MG63 (cell line): ENCODE data around the gene DST. TPM values are rescaled to one million over a fixed set of nuclear protein-coding genes. Genes with fewer than 3 reads are reported as not detected.
"Not testable (repeated sequence)": the region's sequence is repeated elsewhere in the genome, so short reads cannot be mapped to it uniquely, and the experiment has no call there.

Source experiments
- DNase-seq: peaks from one replicate; pipeline ENCODE4 v3.0.0-alpha.2; 2020
- H3K27me3 ChIP-seq: fragments of 250-450 bp; sonication (Bioruptor Pico); 2 replicates; pipeline ENCODE4 v1.5.1; 2020; ENCODE audit warnings: mild to moderate bottlenecking, moderate library complexity
- H3K36me3 ChIP-seq: fragments of 250-450 bp; sonication (Bioruptor Pico); 2 replicates; pipeline ENCODE4 v1.5.1; 2020; ENCODE audit warnings: mild to moderate bottlenecking, moderate library complexity
- H3K4me3 ChIP-seq: fragments of 250-450 bp; sonication (Bioruptor Pico); 2 replicates; pipeline ENCODE4 v1.5.1; 2020; ENCODE audit warnings: mild to moderate bottlenecking, moderate library complexity
- H3K9me3 ChIP-seq: fragments of 250-450 bp; sonication (Bioruptor Pico); 2 replicates; pipeline ENCODE4 v1.5.1; 2020; ENCODE audit warnings: mild to moderate bottlenecking, moderate library complexity
- total RNA-seq: library from RNA; depleted of rRNA; stranded (reverse); fragments of >200 nt; shearing (Covaris generic); gene quantifications from 2 replicates; pipeline ENCODE4 v1.2.3, GENCODE V29; 2014; ENCODE audit warnings: low replicate concordance

Gene DST
- total RNA-seq, 1 experiment from 2014 or later = 16.7 TPM

DNA sequence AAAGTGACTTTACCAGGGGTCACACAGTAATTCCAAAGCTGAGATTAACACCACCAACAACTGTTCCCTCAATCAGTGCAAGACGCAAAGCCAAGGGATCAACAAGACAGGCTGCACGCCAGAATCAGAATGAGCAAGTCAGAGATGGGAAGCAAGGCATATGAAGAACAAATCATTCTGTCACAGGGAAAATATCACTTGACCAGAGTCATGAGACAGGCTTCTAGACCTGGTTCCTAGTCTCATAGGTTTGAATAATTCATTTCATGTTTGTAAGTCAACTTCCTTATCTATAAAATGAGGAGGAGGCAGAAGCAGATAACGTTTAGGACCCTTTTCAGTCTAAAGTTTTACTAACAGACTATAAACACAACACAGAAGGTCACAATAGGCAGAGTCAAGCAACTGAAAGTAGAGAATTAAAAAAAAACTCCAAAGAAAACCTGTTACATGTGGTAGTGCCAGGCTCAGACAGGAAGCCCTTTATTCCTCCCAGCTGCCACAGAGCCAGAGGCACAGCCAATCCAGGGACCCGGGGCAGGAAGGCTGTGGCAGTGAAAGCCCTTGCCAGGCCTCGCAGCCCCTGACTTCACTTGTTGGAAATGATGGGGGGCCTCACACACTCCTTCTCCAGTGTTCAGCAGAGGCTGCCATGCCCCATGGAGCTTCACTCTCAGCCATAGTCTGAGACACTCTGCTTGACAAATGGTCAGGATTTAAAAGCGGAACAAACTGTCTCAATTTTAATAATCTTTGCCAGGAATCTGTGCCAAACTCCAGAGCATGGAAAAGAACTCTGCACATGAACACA, 29.2 kb upstream of the DST start:
- no peak for DNase-seq
- no peaks in the 10 kb centered on the region for H3K27me3 ChIP-seq
- no peaks in the 10 kb centered on the region for H3K36me3 ChIP-seq
- H3K4me3 ChIP-seq = no peak overlapping the region
- H3K9me3 ChIP-seq = no peaks in the 10 kb centered on the region

- Histone ChIP-seq H3K9me3 (no peaks in the 10 kb centered on the region), H3K36me3 (no peaks in the 10 kb centered on the region), H3K27me3 (no peaks in the 10 kb centered on the region), H3K4me3 (no peak overlapping the region)
- no peak for DNase-seq
Measured at GRCh38 chr6:56671160-56671559, 28.5 kb upstream of the DST start.

DNA sequence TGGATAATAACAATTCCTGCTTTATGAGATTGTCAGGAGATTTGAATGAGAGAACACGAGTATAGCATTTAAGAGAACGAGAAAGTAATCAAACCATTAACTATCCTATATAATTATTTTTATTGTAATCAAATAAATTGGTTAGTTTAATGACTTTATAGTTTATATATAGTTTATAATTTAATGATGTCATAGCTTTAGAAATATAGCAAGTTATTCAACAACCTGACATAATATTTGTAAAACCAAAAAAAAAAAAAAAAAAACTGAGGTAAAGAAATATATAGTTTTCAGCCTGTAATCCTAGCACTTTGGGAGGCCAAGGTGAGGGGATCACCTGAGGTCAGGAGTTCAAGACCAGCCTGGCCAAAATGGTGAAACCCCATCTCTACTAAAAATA, 26.4 kb upstream of the DST start:
- no peaks in the 10 kb centered on the region for H3K36me3 ChIP-seq
- no peak for DNase-seq
- no peaks in the 10 kb centered on the region for H3K9me3 ChIP-seq
- no peaks in the 10 kb centered on the region for H3K27me3 ChIP-seq
- H3K4me3 ChIP-seq = no peak overlapping the region

DNA sequence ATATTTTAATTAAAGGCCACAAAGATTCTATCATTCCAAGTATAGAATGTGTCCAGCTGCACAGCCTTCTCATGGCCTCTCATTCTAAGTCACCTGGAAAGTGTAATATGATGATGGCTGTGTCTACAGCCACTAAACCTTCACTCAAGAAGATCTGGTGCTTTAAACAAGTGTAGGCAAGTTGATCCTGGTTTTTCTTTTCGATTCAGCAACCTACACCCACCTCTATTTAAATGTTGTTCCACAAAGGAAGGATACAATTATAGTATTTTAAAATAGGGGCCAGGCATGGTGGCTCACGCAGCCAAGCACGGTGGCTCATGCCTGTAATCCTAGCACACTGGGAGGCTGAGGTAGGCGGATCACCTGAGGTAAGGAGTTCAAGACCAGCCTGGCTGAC, 25.5 kb upstream of the DST start:
- no peaks in the 10 kb centered on the region for H3K27me3 ChIP-seq
- H3K4me3 ChIP-seq = no peak overlapping the region
- H3K9me3 ChIP-seq = no peaks in the 10 kb centered on the region
- no peaks in the 10 kb centered on the region for H3K36me3 ChIP-seq
- no peak for DNase-seq

- Histone ChIP-seq H3K36me3 (no peaks in the 10 kb centered on the region), H3K4me3 (no peak overlapping the region), H3K27me3 (no peaks in the 10 kb centered on the region), H3K9me3 (no peaks in the 10 kb centered on the region)
- no peak for DNase-seq
Measured at GRCh38 chr6:56667336-56667735, 24.6 kb upstream of the DST start.

- Histone ChIP-seq H3K9me3 (no peaks in the 10 kb centered on the region), H3K4me3 (no peak overlapping the region), H3K27me3 (no peaks in the 10 kb centered on the region), H3K36me3 (no peaks in the 10 kb centered on the region)
- no peak for DNase-seq
Measured at GRCh38 chr6:56664029-56664428, 21.3 kb upstream of the DST start.

- H3K4me3 ChIP-seq = no peak overlapping the region
Measured at GRCh38 chr6:56663344-56663743, 20.7 kb upstream of the DST start.

GRCh38 chr6:56661338-56661737, 18.6 kb upstream of the DST start:
- not testable (repeated sequence) for H3K4me3 ChIP-seq, H3K27me3 ChIP-seq, H3K36me3 ChIP-seq, H3K9me3 ChIP-seq, DNase-seq

More at GRCh38 chr6:56663344-56663743, 20.7 kb upstream of the DST start:
- Histone ChIP-seq H3K27me3 (no peaks in the 10 kb centered on the region), H3K36me3 (no peaks in the 10 kb centered on the region), H3K9me3 (no peaks in the 10 kb centered on the region)
- no peak for DNase-seq

GRCh38 chr6:56660381-56660730, 17.7 kb upstream of the DST start:
- Histone ChIP-seq H3K4me3 (no peak overlapping the region), H3K36me3 (no peaks in the 10 kb centered on the region), H3K9me3 (no peaks in the 10 kb centered on the region), H3K27me3 (no peaks in the 10 kb centered on the region)
- no peak for DNase-seq

DNA sequence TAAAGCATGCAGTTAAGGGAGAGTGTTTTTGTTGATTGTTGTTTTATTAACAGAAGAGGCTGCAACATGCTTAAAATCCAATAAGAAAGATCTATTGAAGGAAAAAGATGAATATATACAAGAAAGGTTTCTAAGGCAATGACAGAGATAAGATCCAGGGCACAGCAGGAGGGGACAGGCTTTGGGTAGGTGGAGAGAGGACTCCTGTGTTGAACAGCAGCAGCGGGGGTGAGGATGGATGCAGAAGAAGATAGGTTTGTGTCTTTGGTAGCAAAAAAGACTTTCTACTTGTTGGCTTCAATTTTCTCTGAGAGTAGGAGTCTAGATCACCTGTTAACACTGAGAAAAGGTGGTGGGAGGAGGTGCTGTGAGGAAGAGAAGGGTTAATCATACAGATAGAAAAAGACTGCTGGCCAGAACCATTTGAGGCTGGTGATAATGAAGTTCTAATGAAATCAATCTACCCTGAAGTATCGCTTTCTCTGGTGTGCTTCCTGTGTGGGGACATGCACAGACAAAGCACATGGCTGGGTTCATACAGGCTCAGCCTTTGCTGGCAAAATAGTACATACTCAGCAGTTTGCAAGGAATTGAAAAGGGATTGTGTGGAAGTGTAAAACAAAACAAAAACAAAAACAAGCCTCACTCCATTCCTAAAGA, 17.2 kb upstream of the DST start:
- H3K36me3 ChIP-seq = no peaks in the 10 kb centered on the region
- H3K27me3 ChIP-seq = no peaks in the 10 kb centered on the region
- no peak overlapping the region for H3K4me3 ChIP-seq
- no peak for DNase-seq
- H3K9me3 ChIP-seq = no peaks in the 10 kb centered on the region

DNA sequence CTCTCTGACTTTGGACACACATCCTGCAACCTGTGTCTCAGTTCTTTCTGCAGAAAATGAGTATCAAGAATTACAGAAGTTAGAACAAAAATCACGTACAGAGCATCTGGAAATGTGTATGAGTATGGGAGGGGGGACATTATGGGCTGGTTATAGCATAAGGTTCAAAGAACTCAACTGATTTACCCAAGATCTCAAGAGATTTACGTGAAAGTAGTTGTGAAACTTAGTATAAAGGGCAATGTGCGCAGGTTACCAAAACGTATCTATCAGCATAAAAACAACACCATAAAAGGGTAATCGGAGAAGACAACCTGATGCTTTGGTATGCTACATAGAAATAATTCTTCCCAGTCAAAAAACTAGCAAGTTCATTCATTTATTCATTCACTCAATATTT, 15.6 kb upstream of the DST start:
- no peak for DNase-seq
- no peaks in the 10 kb centered on the region for H3K27me3 ChIP-seq
- no peaks in the 10 kb centered on the region for H3K9me3 ChIP-seq
- H3K36me3 ChIP-seq = no peaks in the 10 kb centered on the region
- no peak overlapping the region for H3K4me3 ChIP-seq

GRCh38 chr6:56657354-56657753, 14.7 kb upstream of the DST start:
- Histone ChIP-seq H3K27me3 (no peaks in the 10 kb centered on the region), H3K36me3 (no peaks in the 10 kb centered on the region), H3K4me3 (no peak overlapping the region), H3K9me3 (no peaks in the 10 kb centered on the region)
- DNase-seq = no peak

DNA sequence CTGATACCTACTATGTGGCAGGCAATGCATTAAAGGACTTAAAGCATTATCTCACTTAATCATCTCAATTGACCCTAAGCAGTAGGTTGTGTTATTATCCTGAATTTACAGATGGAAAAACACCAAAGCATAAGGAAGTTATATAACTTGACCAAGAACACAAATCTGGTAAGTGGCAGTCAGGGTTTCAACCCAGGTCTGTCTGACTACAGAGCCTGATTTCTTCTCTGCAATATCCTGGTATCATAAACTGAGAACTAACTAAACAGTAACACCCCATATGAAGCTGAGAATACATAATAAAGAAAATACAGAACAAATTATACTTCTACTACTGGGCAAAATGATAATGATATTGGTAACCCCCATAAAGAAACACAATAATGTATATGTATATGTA, 13.8 kb upstream of the DST start:
- no peak for DNase-seq
- H3K4me3 ChIP-seq = no peak overlapping the region
- no peaks in the 10 kb centered on the region for H3K36me3 ChIP-seq
- no peaks in the 10 kb centered on the region for H3K27me3 ChIP-seq
- H3K9me3 ChIP-seq = no peaks in the 10 kb centered on the region

GRCh38 chr6:56655996-56656395, 13.3 kb upstream of the DST start:
- Histone ChIP-seq H3K4me3 (no peak overlapping the region), H3K36me3 (no peaks in the 10 kb centered on the region), H3K27me3 (no peaks in the 10 kb centered on the region), H3K9me3 (no peaks in the 10 kb centered on the region)
- DNase-seq = no peak

- DNase-seq = no peak
- Histone ChIP-seq H3K27me3 (no peaks in the 10 kb centered on the region), H3K36me3 (no peaks in the 10 kb centered on the region), H3K4me3 (no peak overlapping the region), H3K9me3 (no peaks in the 10 kb centered on the region)
Measured at GRCh38 chr6:56655249-56655648, 12.6 kb upstream of the DST start.

- Histone ChIP-seq H3K36me3 (peaks cover 12% of the 10 kb centered on the region), H3K4me3 (no peak overlapping the region), H3K9me3 (no peaks in the 10 kb centered on the region), H3K27me3 (no peaks in the 10 kb centered on the region)
- DNase-seq = no peak
Measured at GRCh38 chr6:56652994-56653393, 10.3 kb upstream of the DST start.

DNA sequence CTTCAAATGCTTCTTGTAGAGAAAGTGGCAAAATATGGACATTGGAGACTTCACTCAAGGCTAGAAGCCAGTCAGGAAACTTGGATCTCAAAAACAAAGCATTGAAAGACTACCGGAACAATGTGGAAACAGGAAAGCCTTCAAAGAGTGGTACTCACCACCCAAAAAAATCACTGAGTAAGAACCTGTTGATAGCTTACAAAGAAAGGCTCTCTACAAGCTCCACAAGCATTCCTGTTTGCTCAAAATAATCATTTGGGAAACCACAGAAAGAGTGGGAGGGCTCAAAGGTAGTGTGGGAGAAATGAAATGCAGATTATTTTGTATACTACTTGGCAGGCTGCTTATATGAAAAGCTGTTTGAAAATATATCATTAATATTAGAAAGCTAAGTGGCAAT, 9.5 kb upstream of the DST start:
- no peak overlapping the region for H3K4me3 ChIP-seq

GRCh38 chr6:56650191-56650590, 7.5 kb upstream of the DST start:
- Histone ChIP-seq H3K9me3 (no peaks in the 10 kb centered on the region), H3K36me3 (peaks cover 30% of the 10 kb centered on the region), H3K27me3 (no peaks in the 10 kb centered on the region), H3K4me3 (no peak overlapping the region)
- no peak for DNase-seq

More for the DNA sequence above, 9.5 kb upstream of the DST start:
- Histone ChIP-seq H3K36me3 (peaks cover 15% of the 10 kb centered on the region), H3K9me3 (no peaks in the 10 kb centered on the region), H3K27me3 (no peaks in the 10 kb centered on the region)
- DNase-seq = no peak
